Right renal cortex interstitium (tissue), 3 donors: ENCODE measurements around the gene NEK6. TPM values are rescaled to one million over a fixed set of nuclear protein-coding genes. Genes with fewer than 3 reads are reported as not detected.

Experiments used
- DNase-seq, 3 donors: peaks; one replicate each; pipeline ENCODE4 v3.0.0-alpha.2; 2013; ENCODE audit warnings: low read depth in 3 of 3, low spot score in 2 of 3
- polyA plus RNA-seq, 3 donors: library from polyadenylated mRNA; unstranded; fragments of 120-200 nt; gene quantifications; one replicate each; pipeline ENCODE4 v1.2.1, GENCODE V29; 2013; ENCODE audit not compliant: insufficient read length in 3 of 3

The NEK6 gene
- polyA plus RNA-seq, 3 donors: 26.9 to 32.8 (median 27.9) TPM

GRCh38 chr9:124349675-124350493, 92.1 kb downstream of the NEK6 start:
- DNase-seq: no peak

GRCh38 chr9:124350494-124351263, 92.9 kb downstream of the NEK6 start:
- DNase-seq: no peak

- DNase-seq: no peak
Measured at GRCh38 chr9:124351672-124352468, 94.1 kb downstream of the NEK6 start.

GRCh38 chr9:124352616-124353015, 94.9 kb downstream of the NEK6 start:
- DNase-seq: no peak

- no peak for DNase-seq
Measured at GRCh38 chr9:124353166-124353768, 95.5 kb downstream of the NEK6 start.

- no peak for DNase-seq
Measured at GRCh38 chr9:124353811-124354274, 96.1 kb downstream of the NEK6 start.

- DNase-seq: no peak
Measured at GRCh38 chr9:124354346-124355038, 96.7 kb downstream of the NEK6 start.

GRCh38 chr9:124355039-124355940, 97.5 kb downstream of the NEK6 start:
- DNase-seq: no peak

- DNase-seq: no peak
Measured at GRCh38 chr9:124355941-124356744, 98.4 kb downstream of the NEK6 start.

GRCh38 chr9:124356745-124357390, 99.1 kb downstream of the NEK6 start:
- no peak for DNase-seq

- DNase-seq: no peak
Measured at GRCh38 chr9:124357721-124358361, 100.1 kb downstream of the NEK6 start.

GRCh38 chr9:124358631-124359030, 100.9 kb downstream of the NEK6 start:
- no peak for DNase-seq

- DNase-seq: no peak
Measured at GRCh38 chr9:124359426-124359825, 101.7 kb downstream of the NEK6 start.

GRCh38 chr9:124359855-124360678, 102.3 kb downstream of the NEK6 start:
- DNase-seq: no peak

GRCh38 chr9:124361128-124361527, 103.4 kb downstream of the NEK6 start:
- DNase-seq: no peak
